GM12878 (cell line): ENCODE results near the gene GRK6.

Experiments
- BMI1 ChIP-seq: fragments of 450-650 bp; IDR thresholded peaks from 2 replicates; pipeline ENCODE4 v1.6.1; 2016; ENCODE audit warnings: mild to moderate bottlenecking, moderate library complexity, borderline replicate concordance
- ESRRA ChIP-seq: IDR thresholded peaks from 2 replicates; pipeline ENCODE4 v1.6.1; 2012; ENCODE audit warnings: mild to moderate bottlenecking, low read length, improper control_type of control experiment
- EZH2 ChIP-seq: IDR thresholded peaks from 2 replicates; pipeline ENCODE4 v1.6.1; 2012; ENCODE audit warnings: low read depth, mild to moderate bottlenecking, control low read depth, inconsistent platforms, low read length, borderline replicate concordance; ENCODE audit not compliant: control insufficient read depth
- FOXK2 ChIP-seq: fragments of 450-650 bp; IDR thresholded peaks from 2 replicates; pipeline ENCODE4 v1.6.1; 2017; ENCODE audit warnings: mild to moderate bottlenecking, moderate library complexity
- MYC ChIP-seq: IDR thresholded peaks from 2 replicates; pipeline ENCODE4 v1.6.1; 2011; ENCODE audit warnings: mild to moderate bottlenecking, low read length, moderate library complexity, inconsistent platforms; ENCODE audit not compliant: insufficient read depth, insufficient replicate concordance, insufficient read length, severe bottlenecking
- POLR2A ChIP-seq: IDR thresholded peaks from 2 replicates; pipeline ENCODE4 v1.6.1; 2011; ENCODE audit warnings: low read depth, mild to moderate bottlenecking, low read length
- POLR2AphosphoS5 ChIP-seq: IDR thresholded peaks from 2 replicates; pipeline ENCODE4 v1.6.1; 2011; ENCODE audit warnings: mild to moderate bottlenecking, low read length, inconsistent platforms
- TAF1 ChIP-seq: IDR thresholded peaks from 2 replicates; pipeline ENCODE4 v1.6.1; 2011; ENCODE audit warnings: mild to moderate bottlenecking, low read depth, low read length, borderline replicate concordance
- TBL1XR1 ChIP-seq: IDR thresholded peaks from 2 replicates; pipeline ENCODE4 v1.6.1; 2012; ENCODE audit warnings: low read depth, low read length, improper control_type of control experiment
- TF ChIP-seq, protein P1 (sequence below), 3 experiments: IDR thresholded peaks in 2 of 3; conservative IDR thresholded peaks in 1 of 3; 2 replicates each; pipeline ENCODE4 v1.5.1; 2011; ENCODE audit warnings: low read depth in 3 of 3, low read length in 3 of 3, mild to moderate bottlenecking in 3 of 3, control low read depth in 2 of 3, moderate library complexity in 2 of 3, inconsistent platforms in 1 of 3, mixed read lengths in 1 of 3; ENCODE audit not compliant: control insufficient read depth in 2 of 3, insufficient read depth in 1 of 3; ENCODE audit errors: extremely low read depth in 1 of 3
- TF ChIP-seq, protein P2 (sequence below): fragments of 450-650 bp; IDR thresholded peaks from 2 replicates; pipeline ENCODE4 v1.6.1; 2017; ENCODE audit warnings: mild to moderate bottlenecking
- TF ChIP-seq, protein P3 (sequence below): IDR thresholded peaks from 2 replicates; pipeline ENCODE4 v1.6.1; 2012; ENCODE audit warnings: low read depth, low read length, improper control_type of control experiment

DNA sequence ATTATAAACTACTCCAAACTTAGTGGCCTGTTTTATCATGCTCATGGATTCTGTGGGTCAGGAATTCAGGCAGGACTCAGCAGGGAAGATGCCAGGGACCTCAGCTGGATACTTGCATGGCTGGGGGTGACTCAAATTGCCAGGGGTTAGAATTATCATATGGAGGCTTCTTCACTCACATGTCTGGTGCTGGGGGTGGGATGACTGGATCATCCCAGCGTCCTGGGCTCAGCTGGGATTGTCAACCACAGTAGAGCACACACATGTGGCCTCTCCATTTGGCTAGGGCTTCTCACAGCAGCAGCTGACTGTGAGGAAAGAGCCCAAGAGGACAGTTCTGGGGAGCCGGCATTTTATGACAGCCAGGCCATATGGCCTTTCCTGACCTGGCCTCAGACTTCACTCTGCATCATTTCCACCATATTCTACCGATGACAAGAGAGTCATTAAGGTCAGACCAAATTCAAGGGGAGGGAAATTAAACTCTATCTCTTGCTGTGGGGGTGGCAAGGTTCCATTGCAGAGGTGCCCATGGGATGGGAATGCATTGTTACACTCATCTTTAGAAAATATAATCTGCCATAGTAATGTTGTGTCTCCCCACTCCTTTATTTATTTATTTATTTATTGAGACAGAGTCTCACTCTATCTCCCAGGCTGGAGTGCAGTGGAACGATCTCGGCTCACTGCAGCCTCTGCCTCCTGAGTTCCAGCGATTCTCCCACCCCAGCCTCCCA, 5.2 kb upstream of the GRK6 start:
- TF ChIP-seq MYC: no peak
- TF ChIP-seq ESRRA: no peak
- no peak for TF ChIP-seq TAF1
- TF ChIP-seq, protein P1, sequence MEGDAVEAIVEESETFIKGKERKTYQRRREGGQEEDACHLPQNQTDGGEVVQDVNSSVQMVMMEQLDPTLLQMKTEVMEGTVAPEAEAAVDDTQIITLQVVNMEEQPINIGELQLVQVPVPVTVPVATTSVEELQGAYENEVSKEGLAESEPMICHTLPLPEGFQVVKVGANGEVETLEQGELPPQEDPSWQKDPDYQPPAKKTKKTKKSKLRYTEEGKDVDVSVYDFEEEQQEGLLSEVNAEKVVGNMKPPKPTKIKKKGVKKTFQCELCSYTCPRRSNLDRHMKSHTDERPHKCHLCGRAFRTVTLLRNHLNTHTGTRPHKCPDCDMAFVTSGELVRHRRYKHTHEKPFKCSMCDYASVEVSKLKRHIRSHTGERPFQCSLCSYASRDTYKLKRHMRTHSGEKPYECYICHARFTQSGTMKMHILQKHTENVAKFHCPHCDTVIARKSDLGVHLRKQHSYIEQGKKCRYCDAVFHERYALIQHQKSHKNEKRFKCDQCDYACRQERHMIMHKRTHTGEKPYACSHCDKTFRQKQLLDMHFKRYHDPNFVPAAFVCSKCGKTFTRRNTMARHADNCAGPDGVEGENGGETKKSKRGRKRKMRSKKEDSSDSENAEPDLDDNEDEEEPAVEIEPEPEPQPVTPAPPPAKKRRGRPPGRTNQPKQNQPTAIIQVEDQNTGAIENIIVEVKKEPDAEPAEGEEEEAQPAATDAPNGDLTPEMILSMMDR (IDR thresholded peaks at IDR 0.05 in 2 of 3, conservative IDR thresholded peaks at IDR 0.05 in 1 of 3; ENCODE audit: control insufficient read depth in 2 of 3, extremely low read depth in 1 of 3, insufficient read depth in 1 of 3, low read depth in 3 of 3, low read length in 3 of 3): no peak
- TF ChIP-seq EZH2: no peak
- no peak for TF ChIP-seq POLR2AphosphoS5
- no peak for TF ChIP-seq BMI1
- no peak for TF ChIP-seq FOXK2
- TF ChIP-seq POLR2A: no peak
- TF ChIP-seq, protein P2, sequence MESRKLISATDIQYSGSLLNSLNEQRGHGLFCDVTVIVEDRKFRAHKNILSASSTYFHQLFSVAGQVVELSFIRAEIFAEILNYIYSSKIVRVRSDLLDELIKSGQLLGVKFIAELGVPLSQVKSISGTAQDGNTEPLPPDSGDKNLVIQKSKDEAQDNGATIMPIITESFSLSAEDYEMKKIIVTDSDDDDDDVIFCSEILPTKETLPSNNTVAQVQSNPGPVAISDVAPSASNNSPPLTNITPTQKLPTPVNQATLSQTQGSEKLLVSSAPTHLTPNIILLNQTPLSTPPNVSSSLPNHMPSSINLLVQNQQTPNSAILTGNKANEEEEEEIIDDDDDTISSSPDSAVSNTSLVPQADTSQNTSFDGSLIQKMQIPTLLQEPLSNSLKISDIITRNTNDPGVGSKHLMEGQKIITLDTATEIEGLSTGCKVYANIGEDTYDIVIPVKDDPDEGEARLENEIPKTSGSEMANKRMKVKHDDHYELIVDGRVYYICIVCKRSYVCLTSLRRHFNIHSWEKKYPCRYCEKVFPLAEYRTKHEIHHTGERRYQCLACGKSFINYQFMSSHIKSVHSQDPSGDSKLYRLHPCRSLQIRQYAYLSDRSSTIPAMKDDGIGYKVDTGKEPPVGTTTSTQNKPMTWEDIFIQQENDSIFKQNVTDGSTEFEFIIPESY: no peak
- TF ChIP-seq TBL1XR1: no peak
- TF ChIP-seq, protein P3, sequence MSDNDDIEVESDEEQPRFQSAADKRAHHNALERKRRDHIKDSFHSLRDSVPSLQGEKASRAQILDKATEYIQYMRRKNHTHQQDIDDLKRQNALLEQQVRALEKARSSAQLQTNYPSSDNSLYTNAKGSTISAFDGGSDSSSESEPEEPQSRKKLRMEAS: no peak
